ENCODE measurements around the gene CTXND1.

DNA sequence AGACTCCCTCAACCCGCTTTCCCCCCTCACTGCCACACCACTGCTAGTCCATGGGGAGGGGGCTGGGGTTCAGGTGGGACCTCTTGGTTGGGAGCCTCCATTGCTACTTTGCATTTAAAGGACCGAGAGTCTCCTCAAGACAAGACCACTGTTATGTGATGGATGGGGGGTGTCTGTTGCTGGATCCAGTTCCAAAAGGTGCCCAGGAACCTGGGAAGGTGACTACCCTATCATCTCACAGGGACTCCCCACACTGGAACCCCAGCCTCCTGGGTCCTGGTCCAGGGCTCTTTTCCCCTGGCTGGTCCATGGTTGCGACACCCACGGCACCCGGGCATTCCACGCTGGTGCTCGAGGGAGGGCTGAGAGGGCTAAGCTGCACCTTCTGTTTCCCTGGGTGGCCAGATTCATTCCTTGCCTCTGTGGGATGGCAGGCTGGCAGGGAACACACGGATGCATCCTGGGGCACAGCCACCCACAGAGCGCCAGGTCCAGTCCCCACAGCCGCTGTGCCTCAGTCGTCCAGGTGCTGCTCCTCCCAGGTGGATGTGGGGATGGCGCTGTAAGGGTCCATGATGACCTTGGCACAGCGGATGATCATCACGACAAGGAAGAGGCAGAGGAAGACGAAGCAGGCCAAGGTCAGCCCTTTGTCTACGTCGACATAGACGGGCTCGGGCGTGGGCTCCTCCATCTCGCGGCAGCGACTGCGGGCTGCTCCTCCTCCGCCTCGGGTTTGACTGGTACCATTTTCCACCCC, 50.6 kb downstream of the CTXND1 start:
- TF ChIP-seq, protein P1, sequence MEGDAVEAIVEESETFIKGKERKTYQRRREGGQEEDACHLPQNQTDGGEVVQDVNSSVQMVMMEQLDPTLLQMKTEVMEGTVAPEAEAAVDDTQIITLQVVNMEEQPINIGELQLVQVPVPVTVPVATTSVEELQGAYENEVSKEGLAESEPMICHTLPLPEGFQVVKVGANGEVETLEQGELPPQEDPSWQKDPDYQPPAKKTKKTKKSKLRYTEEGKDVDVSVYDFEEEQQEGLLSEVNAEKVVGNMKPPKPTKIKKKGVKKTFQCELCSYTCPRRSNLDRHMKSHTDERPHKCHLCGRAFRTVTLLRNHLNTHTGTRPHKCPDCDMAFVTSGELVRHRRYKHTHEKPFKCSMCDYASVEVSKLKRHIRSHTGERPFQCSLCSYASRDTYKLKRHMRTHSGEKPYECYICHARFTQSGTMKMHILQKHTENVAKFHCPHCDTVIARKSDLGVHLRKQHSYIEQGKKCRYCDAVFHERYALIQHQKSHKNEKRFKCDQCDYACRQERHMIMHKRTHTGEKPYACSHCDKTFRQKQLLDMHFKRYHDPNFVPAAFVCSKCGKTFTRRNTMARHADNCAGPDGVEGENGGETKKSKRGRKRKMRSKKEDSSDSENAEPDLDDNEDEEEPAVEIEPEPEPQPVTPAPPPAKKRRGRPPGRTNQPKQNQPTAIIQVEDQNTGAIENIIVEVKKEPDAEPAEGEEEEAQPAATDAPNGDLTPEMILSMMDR (conservative IDR thresholded peaks at IDR 0.05 in 1 of 2, IDR thresholded peaks at IDR 0.05 in 1 of 2; ENCODE audit: extremely low read depth in 1 of 2, insufficient read depth in 1 of 2, low read depth in 1 of 2, low read length in 2 of 2) = no peak
- TF ChIP-seq EZH2 (IDR thresholded peaks at IDR 0.05; ENCODE audit: borderline replicate concordance, low read length) = no peak
